ENCODE measurements around the gene EEF1AKMT1. TPM values are rescaled to one million over a fixed set of nuclear protein-coding genes. Genes with fewer than 3 reads are reported as not detected.

Gene EEF1AKMT1
- total and polyA plus RNA-seq, 4 donors = 4.2 to 11.2 (median 4.9) TPM

DNA sequence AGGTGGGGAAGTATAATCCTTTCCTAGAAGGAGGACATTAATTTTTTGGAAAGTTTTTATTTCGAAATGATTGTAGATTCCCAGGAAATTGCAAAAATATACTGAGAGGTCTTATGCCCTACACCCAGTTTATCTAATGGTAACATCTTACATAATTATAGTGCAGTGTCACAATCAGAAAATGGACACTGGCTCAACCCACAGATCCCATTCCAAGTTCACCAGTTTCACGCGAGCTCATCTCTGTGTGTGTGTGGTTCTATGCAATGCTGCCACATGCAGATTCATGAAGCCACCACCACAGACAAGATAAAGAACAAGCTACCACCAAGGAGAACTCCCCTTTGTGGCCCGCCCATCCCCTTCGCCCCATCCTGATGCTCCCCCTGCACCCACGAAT, 45.9 kb downstream of the EEF1AKMT1 start:
- Histone ChIP-seq H3K4me1 (ENCODE audit: control insufficient read depth in 4 of 4, insufficient read depth in 4 of 4, low read length in 3 of 4) (no peaks in the 10 kb centered on the region), H3K27ac (ENCODE audit: low read depth in 1 of 2, low read length in 2 of 2) (no peak overlapping the region), H3K9me3 (ENCODE audit: control insufficient read depth in 4 of 4, low read length in 3 of 4) (no peaks in the 10 kb centered on the region), H3K4me3 (ENCODE audit: low read depth in 1 of 3, low read length in 3 of 3) (no peak overlapping the region), H3K9ac (ENCODE audit: low read depth in 1 of 2, low read length in 2 of 2) (no peak overlapping the region), H3K27me3 (ENCODE audit: control insufficient read depth in 4 of 4, insufficient read depth in 4 of 4, low read length in 3 of 4) (no peaks in the 10 kb centered on the region), H3K36me3 (ENCODE audit: control insufficient read depth in 4 of 4, insufficient read depth in 3 of 4, low read depth in 1 of 4, low read length in 3 of 4) (no peaks in the 10 kb centered on the region)
- TF ChIP-seq SP1 (IDR thresholded peaks at IDR 0.05) (no peak), REST (IDR thresholded peaks at IDR 0.05) (no peak), GABPA (IDR thresholded peaks at IDR 0.05 in 1 of 2, conservative IDR thresholded peaks at IDR 0.05 in 1 of 2) (no peak), EGR1 (IDR thresholded peaks at IDR 0.05; ENCODE audit: low read depth in 2 of 2) (no peak), YY1 (IDR thresholded peaks at IDR 0.05) (no peak), RAD21 (IDR thresholded peaks at IDR 0.05) (no peak)
- TF ChIP-seq, protein P1, sequence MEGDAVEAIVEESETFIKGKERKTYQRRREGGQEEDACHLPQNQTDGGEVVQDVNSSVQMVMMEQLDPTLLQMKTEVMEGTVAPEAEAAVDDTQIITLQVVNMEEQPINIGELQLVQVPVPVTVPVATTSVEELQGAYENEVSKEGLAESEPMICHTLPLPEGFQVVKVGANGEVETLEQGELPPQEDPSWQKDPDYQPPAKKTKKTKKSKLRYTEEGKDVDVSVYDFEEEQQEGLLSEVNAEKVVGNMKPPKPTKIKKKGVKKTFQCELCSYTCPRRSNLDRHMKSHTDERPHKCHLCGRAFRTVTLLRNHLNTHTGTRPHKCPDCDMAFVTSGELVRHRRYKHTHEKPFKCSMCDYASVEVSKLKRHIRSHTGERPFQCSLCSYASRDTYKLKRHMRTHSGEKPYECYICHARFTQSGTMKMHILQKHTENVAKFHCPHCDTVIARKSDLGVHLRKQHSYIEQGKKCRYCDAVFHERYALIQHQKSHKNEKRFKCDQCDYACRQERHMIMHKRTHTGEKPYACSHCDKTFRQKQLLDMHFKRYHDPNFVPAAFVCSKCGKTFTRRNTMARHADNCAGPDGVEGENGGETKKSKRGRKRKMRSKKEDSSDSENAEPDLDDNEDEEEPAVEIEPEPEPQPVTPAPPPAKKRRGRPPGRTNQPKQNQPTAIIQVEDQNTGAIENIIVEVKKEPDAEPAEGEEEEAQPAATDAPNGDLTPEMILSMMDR (IDR thresholded peaks at IDR 0.05; ENCODE audit: low read depth, low read length, missing input control) = no peak
- TF ChIP-seq, protein P2, sequence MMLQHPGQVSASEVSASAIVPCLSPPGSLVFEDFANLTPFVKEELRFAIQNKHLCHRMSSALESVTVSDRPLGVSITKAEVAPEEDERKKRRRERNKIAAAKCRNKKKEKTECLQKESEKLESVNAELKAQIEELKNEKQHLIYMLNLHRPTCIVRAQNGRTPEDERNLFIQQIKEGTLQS (IDR thresholded peaks at IDR 0.05) = no peak
- WGBS = 96% methylated on average over 6 of the region's 6 CpGs
- no peak for DNase-seq (ENCODE audit: low spot score)

DNA sequence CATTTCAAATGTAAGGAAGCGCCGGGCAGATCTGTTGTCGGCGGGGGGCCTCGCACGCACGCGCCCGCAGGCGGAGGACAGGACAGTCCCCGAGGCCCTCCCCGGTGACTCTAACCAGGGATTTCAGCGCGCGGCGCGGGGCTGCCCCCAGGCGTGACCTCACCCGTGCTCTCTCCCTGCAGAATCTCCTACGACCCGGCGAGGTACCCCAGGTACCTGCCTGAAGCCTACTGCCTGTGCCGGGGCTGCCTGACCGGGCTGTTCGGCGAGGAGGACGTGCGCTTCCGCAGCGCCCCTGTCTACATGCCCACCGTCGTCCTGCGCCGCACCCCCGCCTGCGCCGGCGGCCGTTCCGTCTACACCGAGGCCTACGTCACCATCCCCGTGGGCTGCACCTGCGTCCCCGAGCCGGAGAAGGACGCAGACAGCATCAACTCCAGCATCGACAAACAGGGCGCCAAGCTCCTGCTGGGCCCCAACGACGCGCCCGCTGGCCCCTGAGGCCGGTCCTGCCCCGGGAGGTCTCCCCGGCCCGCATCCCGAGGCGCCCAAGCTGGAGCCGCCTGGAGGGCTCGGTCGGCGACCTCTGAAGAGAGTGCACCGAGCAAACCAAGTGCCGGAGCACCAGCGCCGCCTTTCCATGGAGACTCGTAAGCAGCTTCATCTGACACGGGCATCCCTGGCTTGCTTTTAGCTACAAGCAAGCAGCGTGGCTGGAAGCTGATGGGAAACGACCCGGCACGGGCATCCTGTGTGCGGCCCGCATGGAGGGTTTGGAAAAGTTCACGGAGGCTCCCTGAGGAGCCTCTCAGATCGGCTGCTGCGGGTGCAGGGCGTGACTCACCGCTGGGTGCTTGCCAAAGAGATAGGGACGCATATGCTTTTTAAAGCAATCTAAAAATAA, 52.1 kb downstream of the EEF1AKMT1 start:
- Histone ChIP-seq H3K9ac (ENCODE audit: low read depth in 1 of 2, low read length in 2 of 2) (no peak overlapping the region), H3K4me1 (ENCODE audit: control insufficient read depth in 4 of 4, insufficient read depth in 4 of 4, low read length in 3 of 4) (peaks cover 0 to 6% (median 4%) of the 10 kb centered on the region in 4 donors), H3K27ac (ENCODE audit: low read depth in 1 of 2, low read length in 2 of 2) (no peak overlapping the region), H3K27me3 (ENCODE audit: control insufficient read depth in 4 of 4, insufficient read depth in 4 of 4, low read length in 3 of 4) (peaks cover 0 to 5% (median 0%) of the 10 kb centered on the region in 4 donors), H3K4me3 (ENCODE audit: low read depth in 1 of 3, low read length in 3 of 3) (peak overlapping the region in 1 of 3 donors; percentile 34), H3K36me3 (ENCODE audit: control insufficient read depth in 4 of 4, insufficient read depth in 3 of 4, low read depth in 1 of 4, low read length in 3 of 4) (no peaks in the 10 kb centered on the region), H3K9me3 (ENCODE audit: control insufficient read depth in 4 of 4, low read length in 3 of 4) (no peaks in the 10 kb centered on the region)
- 11% methylated on average over 81 of the region's 81 CpGs for WGBS
- no peak for TF ChIP-seq SP1 (IDR thresholded peaks at IDR 0.05)
- no peak for TF ChIP-seq GABPA (IDR thresholded peaks at IDR 0.05 in 1 of 2, conservative IDR thresholded peaks at IDR 0.05 in 1 of 2)
- TF ChIP-seq YY1 (IDR thresholded peaks at IDR 0.05) = no peak
- DNase-seq (ENCODE audit: low spot score) = peak; percentile 40

GRCh38 chr13:20721058-20721453, 52.7 kb downstream of the EEF1AKMT1 start:
- Histone ChIP-seq H3K9ac (ENCODE audit: low read depth in 1 of 2, low read length in 2 of 2) (no peak overlapping the region), H3K4me1 (ENCODE audit: control insufficient read depth in 4 of 4, insufficient read depth in 4 of 4, low read length in 3 of 4) (peaks cover 0 to 6% (median 4%) of the 10 kb centered on the region in 4 donors), H3K27ac (ENCODE audit: low read depth in 1 of 2, low read length in 2 of 2) (no peak overlapping the region), H3K4me3 (ENCODE audit: low read depth in 1 of 3, low read length in 3 of 3) (no peak overlapping the region), H3K9me3 (ENCODE audit: control insufficient read depth in 4 of 4, low read length in 3 of 4) (no peaks in the 10 kb centered on the region), H3K36me3 (ENCODE audit: control insufficient read depth in 4 of 4, insufficient read depth in 3 of 4, low read depth in 1 of 4, low read length in 3 of 4) (no peaks in the 10 kb centered on the region), H3K27me3 (ENCODE audit: control insufficient read depth in 4 of 4, insufficient read depth in 4 of 4, low read length in 3 of 4) (peaks cover 0 to 5% (median 0%) of the 10 kb centered on the region in 4 donors)
- no peak for DNase-seq (ENCODE audit: low spot score)
- WGBS = 81% methylated on average over 16 of the region's 16 CpGs
- TF ChIP-seq HNF4G (IDR thresholded peaks at IDR 0.05) (no peak), EGR1 (IDR thresholded peaks at IDR 0.05; ENCODE audit: low read depth in 2 of 2) (no peak), REST (IDR thresholded peaks at IDR 0.05) (no peak), HNF4A (conservative IDR thresholded peaks at IDR 0.05) (no peak), FOXA2 (IDR thresholded peaks at IDR 0.05) (no peak), YY1 (IDR thresholded peaks at IDR 0.05) (no peak)
- TF ChIP-seq, protein P2 (IDR thresholded peaks at IDR 0.05) = no peak
- TF ChIP-seq, protein P3, sequence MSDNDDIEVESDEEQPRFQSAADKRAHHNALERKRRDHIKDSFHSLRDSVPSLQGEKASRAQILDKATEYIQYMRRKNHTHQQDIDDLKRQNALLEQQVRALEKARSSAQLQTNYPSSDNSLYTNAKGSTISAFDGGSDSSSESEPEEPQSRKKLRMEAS (IDR thresholded peaks at IDR 0.05) = no peak

All from liver (tissue), 9 donors.